ENCODE measurements around the gene RAB3GAP2. TPM values are rescaled to one million over a fixed set of nuclear protein-coding genes. Genes with fewer than 3 reads are reported as not detected.
"Not testable (repeated sequence)": the region's sequence is repeated elsewhere in the genome, so short reads cannot be mapped to it uniquely, and the experiment has no call there.

Gene RAB3GAP2
- total and polyA plus RNA-seq, 9 donors: 15.6 to 23.3 (median 19.3) TPM

- Histone ChIP-seq H3K4me3 (ENCODE audit: low read length) (no peak overlapping the region), H3K27me3 (ENCODE audit: control insufficient read depth, insufficient read depth, low read length) (no peaks in the 10 kb centered on the region), H3K4me1 (ENCODE audit: control insufficient read depth, insufficient read depth, low read length) (no peaks in the 10 kb centered on the region), H3K9me3 (replicated peaks; ENCODE audit: control insufficient read depth, low read depth, low read length) (no peaks in the 10 kb centered on the region), H3K27ac (ENCODE audit: low read length) (no peak overlapping the region), H3K36me3 (ENCODE audit: control insufficient read depth, insufficient read depth, low read length) (peaks cover 17% of the 10 kb centered on the region)
- no peak for DNase-seq
These were observed 142.6 kb downstream of the RAB3GAP2 start for GRCh38 chr1:220129479-220130210.

GRCh38 chr1:220127076-220127475 lies 145.2 kb downstream of the RAB3GAP2 start:
- no peak for DNase-seq
- H3K4me1 ChIP-seq (ENCODE audit: control insufficient read depth, insufficient read depth, low read length): no peaks in the 10 kb centered on the region
- H3K36me3 ChIP-seq (ENCODE audit: control insufficient read depth, insufficient read depth, low read length): peaks cover 6% of the 10 kb centered on the region
- H3K27ac ChIP-seq (ENCODE audit: low read length): no peak overlapping the region
- H3K4me3 ChIP-seq (ENCODE audit: low read length): no peak overlapping the region
- WGBS (ENCODE audit: insufficient coverage): 78% methylated on average over 1 of the region's 3 CpGs
- H3K9me3 ChIP-seq (replicated peaks; ENCODE audit: control insufficient read depth, low read depth, low read length): no peaks in the 10 kb centered on the region
- no peaks in the 10 kb centered on the region for H3K27me3 ChIP-seq (ENCODE audit: control insufficient read depth, insufficient read depth, low read length)

- H3K9me3 ChIP-seq (replicated peaks; ENCODE audit: control insufficient read depth, low read depth, low read length): no peaks in the 10 kb centered on the region
- 17% methylated on average over 1 of the region's 1 CpG for WGBS (ENCODE audit: insufficient coverage)
- no peaks in the 10 kb centered on the region for H3K4me1 ChIP-seq (ENCODE audit: control insufficient read depth, insufficient read depth, low read length)
- H3K36me3 ChIP-seq (ENCODE audit: control insufficient read depth, insufficient read depth, low read length): peaks cover 6% of the 10 kb centered on the region
- no peak overlapping the region for H3K27ac ChIP-seq (ENCODE audit: low read length)
- H3K27me3 ChIP-seq (ENCODE audit: control insufficient read depth, insufficient read depth, low read length): no peaks in the 10 kb centered on the region
- H3K4me3 ChIP-seq (ENCODE audit: low read length): no peak overlapping the region
- DNase-seq: no peak
These were observed 147.7 kb downstream of the RAB3GAP2 start for GRCh38 chr1:220124542-220124941.

GRCh38 chr1:220123889-220124288 lies 148.4 kb downstream of the RAB3GAP2 start:
- Histone ChIP-seq H3K36me3 (ENCODE audit: control insufficient read depth, insufficient read depth, low read length) (peaks cover 6% of the 10 kb centered on the region), H3K9me3 (replicated peaks; ENCODE audit: control insufficient read depth, low read depth, low read length) (no peaks in the 10 kb centered on the region), H3K4me3 (ENCODE audit: low read length) (no peak overlapping the region), H3K27me3 (ENCODE audit: control insufficient read depth, insufficient read depth, low read length) (no peaks in the 10 kb centered on the region), H3K4me1 (ENCODE audit: control insufficient read depth, insufficient read depth, low read length) (no peaks in the 10 kb centered on the region), H3K27ac (ENCODE audit: low read length) (no peak overlapping the region)
- DNase-seq: no peak

- Histone ChIP-seq H3K36me3 (ENCODE audit: control insufficient read depth, insufficient read depth, low read length) (peaks cover 6% of the 10 kb centered on the region), H3K9me3 (replicated peaks; ENCODE audit: control insufficient read depth, low read depth, low read length) (no peaks in the 10 kb centered on the region), H3K4me1 (ENCODE audit: control insufficient read depth, insufficient read depth, low read length) (no peaks in the 10 kb centered on the region), H3K27me3 (ENCODE audit: control insufficient read depth, insufficient read depth, low read length) (no peaks in the 10 kb centered on the region), H3K4me3 (ENCODE audit: low read length) (no peak overlapping the region), H3K27ac (ENCODE audit: low read length) (no peak overlapping the region)
- DNase-seq: no peak
These were observed 149.2 kb downstream of the RAB3GAP2 start for GRCh38 chr1:220123066-220123465.

DNA sequence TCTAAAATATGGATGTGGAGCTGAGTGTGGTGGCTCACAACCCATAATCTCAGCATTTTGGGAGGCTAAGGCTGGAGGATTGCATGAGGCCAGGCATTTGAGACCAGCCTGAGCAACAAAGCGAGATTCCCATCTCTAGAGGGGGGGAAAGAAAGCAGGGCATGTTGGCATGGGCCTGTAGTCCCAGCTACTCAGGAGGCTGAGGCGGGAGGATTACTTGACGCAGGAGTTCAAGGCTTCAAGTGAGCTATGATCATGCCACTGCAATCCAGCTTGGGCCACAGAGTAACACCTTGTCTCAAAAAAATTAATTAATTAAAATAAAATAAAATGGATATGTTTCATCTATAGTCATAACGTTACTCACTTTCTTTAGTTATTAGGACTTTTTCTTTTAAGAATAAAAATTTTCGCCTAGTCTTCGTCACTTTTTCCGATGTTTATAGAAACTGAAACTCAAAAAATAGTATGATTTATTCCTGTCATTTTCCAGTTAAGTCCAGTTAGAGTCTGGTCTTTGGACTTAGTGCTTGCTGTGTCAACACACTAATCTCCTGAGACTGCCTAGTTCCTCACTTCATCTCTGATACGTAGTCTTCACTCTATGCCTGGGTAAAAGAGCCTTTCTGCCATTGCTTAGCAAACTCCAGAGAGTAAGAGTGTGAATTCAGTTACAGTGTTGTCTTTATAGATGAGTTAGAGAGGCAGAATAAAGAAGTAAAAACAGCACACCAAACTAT lies 150.3 kb downstream of the RAB3GAP2 start:
- H3K27ac ChIP-seq (ENCODE audit: low read length): no peak overlapping the region
- H3K27me3 ChIP-seq (ENCODE audit: control insufficient read depth, insufficient read depth, low read length): no peaks in the 10 kb centered on the region
- H3K36me3 ChIP-seq (ENCODE audit: control insufficient read depth, insufficient read depth, low read length): peaks cover 2% of the 10 kb centered on the region
- WGBS (ENCODE audit: insufficient coverage): 100% methylated on average over 1 of the region's 8 CpGs
- DNase-seq: no peak
- H3K9me3 ChIP-seq (replicated peaks; ENCODE audit: control insufficient read depth, low read depth, low read length): no peaks in the 10 kb centered on the region
- no peaks in the 10 kb centered on the region for H3K4me1 ChIP-seq (ENCODE audit: control insufficient read depth, insufficient read depth, low read length)
- no peak overlapping the region for H3K4me3 ChIP-seq (ENCODE audit: low read length)

DNA sequence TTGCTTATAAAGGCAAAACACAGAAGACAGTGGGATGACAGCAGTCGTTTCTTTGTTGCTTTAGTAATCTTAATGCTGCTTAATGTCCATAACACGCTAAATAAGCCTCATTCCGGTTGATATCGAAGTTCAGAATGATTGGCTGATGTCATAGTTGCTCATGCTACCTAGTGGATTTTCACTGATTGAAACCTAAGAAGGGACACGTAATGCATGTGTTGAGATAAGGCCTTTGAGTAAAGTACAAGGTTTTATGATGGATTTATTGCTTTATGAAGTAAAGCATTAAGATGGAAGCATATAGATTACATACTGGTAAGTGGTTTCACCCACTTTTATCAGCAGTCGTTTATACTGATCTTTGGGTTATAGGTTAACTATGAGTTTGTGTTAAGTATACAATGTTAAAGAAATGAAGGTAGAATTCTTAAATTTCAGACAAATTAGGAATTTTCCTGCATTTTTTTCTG lies 153.2 kb downstream of the RAB3GAP2 start:
- WGBS (ENCODE audit: insufficient coverage): 95% methylated on average over 4 of the region's 6 CpGs
- H3K36me3 ChIP-seq (ENCODE audit: control insufficient read depth, insufficient read depth, low read length): peaks cover 9% of the 10 kb centered on the region
- no peaks in the 10 kb centered on the region for H3K4me1 ChIP-seq (ENCODE audit: control insufficient read depth, insufficient read depth, low read length)
- no peaks in the 10 kb centered on the region for H3K27me3 ChIP-seq (ENCODE audit: control insufficient read depth, insufficient read depth, low read length)
- DNase-seq: no peak
- no peaks in the 10 kb centered on the region for H3K9me3 ChIP-seq (replicated peaks; ENCODE audit: control insufficient read depth, low read depth, low read length)
- no peak overlapping the region for H3K27ac ChIP-seq (ENCODE audit: low read length)
- no peak overlapping the region for H3K4me3 ChIP-seq (ENCODE audit: low read length)

DNA sequence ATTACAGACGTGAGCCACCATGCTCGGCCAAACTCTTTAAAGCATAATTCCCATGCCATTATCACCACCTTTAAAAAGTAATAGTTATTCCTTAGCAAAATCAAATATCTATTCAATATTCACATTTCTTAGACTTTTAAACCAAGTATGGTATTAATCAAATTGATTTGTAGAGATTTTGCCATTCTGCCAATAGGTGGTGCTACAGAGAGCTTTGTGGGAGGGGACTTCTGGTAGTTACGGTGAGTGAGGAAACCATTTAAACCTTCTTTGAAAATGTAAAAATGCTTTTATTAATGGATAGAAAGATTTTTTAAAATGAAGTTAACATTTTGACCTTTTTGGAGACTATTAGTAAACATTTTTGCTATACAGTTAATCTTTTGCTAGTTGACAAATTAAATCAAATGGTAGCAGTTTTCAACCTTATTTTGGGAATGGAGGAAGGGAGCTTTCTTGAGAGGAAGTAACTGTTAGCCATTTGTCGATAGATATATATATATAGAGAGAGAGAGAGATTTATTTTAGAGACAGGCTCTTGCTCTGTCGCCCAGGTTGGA lies 159.0 kb downstream of the RAB3GAP2 start:
- H3K27me3 ChIP-seq (ENCODE audit: control insufficient read depth, insufficient read depth, low read length): no peaks in the 10 kb centered on the region
- peaks cover 29% of the 10 kb centered on the region for H3K36me3 ChIP-seq (ENCODE audit: control insufficient read depth, insufficient read depth, low read length)
- H3K9me3 ChIP-seq (replicated peaks; ENCODE audit: control insufficient read depth, low read depth, low read length): no peaks in the 10 kb centered on the region
- DNase-seq: peak; percentile 9
- no peaks in the 10 kb centered on the region for H3K4me1 ChIP-seq (ENCODE audit: control insufficient read depth, insufficient read depth, low read length)
- H3K4me3 ChIP-seq (ENCODE audit: low read length): no peak overlapping the region
- no peak overlapping the region for H3K27ac ChIP-seq (ENCODE audit: low read length)
- WGBS (ENCODE audit: insufficient coverage): 83% methylated on average over 2 of the region's 5 CpGs

DNA sequence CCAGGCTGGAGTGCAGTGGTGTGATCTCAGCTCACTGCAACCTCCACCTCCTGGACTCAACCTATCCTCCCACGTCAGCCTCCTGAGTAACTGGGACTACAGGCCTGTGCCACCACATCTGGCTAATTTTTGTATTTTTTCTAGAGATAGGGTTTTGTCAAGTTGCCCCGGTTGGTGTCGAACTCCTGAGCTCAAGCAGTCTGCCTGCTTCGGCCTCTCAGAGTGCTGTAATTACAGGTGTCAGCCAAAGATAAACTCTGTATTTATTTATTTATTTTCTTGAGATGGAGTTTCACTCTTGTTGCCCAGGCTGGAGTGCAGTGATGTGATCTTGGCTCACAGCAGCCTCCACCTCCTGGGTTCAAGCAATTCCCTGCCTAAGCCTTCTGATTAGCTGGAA lies 159.7 kb downstream of the RAB3GAP2 start:
- not testable (repeated sequence) for H3K9me3 ChIP-seq (replicated peaks; ENCODE audit: control insufficient read depth, low read depth, low read length); H3K27me3 ChIP-seq (ENCODE audit: control insufficient read depth, insufficient read depth, low read length); H3K4me3 ChIP-seq (ENCODE audit: low read length); DNase-seq; H3K27ac ChIP-seq (ENCODE audit: low read length); H3K4me1 ChIP-seq (ENCODE audit: control insufficient read depth, insufficient read depth, low read length)
- H3K36me3 ChIP-seq (ENCODE audit: control insufficient read depth, insufficient read depth, low read length): peaks cover 32% of the 10 kb centered on the region
- no CpG with 5 or more reads among the region's 4 CpGs for WGBS (ENCODE audit: insufficient coverage)

DNA sequence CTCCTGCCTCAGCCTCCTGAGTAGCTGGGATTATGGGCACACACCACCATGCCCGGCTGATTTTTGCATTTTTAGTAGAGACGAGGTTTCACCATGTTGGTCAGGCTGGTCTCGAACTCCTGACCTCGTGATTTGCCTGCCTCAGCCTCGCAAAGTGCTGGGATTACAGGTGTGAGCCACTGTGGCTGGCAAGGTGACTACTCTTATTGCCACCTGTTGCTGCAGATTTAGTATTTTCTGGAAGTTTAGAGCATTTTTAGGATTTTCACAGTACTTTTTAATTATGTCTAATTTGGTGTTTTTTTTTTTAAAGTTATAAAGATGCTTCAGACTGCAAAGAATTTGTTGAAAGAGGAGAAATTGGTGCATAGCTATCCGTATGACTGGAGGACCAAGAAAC lies 161.8 kb downstream of the RAB3GAP2 start:
- 98% methylated on average over 5 of the region's 6 CpGs for WGBS (ENCODE audit: insufficient coverage)
- not testable (repeated sequence) for H3K27ac ChIP-seq (ENCODE audit: low read length); DNase-seq; H3K4me3 ChIP-seq (ENCODE audit: low read length); H3K9me3 ChIP-seq (replicated peaks; ENCODE audit: control insufficient read depth, low read depth, low read length); H3K4me1 ChIP-seq (ENCODE audit: control insufficient read depth, insufficient read depth, low read length); H3K27me3 ChIP-seq (ENCODE audit: control insufficient read depth, insufficient read depth, low read length)
- peaks cover 31% of the 10 kb centered on the region for H3K36me3 ChIP-seq (ENCODE audit: control insufficient read depth, insufficient read depth, low read length)
